PC-9 (cell line): ENCODE measurements around the gene ESYT1. TPM values are rescaled to one million over a fixed set of nuclear protein-coding genes. Genes with fewer than 3 reads are reported as not detected.
A peak's percentile ranks its signal among the peaks of the same experiment; 100 is the strongest.

Source experiments
- BruUV-seq: library from RNA; stranded (reverse); fragments of 400-500 nt; replicated peaks from 2 replicates; lab custom pipeline; 2021; lab: Mats Ljungman, UMichigan
- CTCF ChIA-PET: fragments of 300-600 bp; sonication (Branson Sonifier 250); formaldehyde crosslinking; loops from one replicate; lab custom pipeline; 2022; ENCODE audit warnings: antibody characterized with exemption; lab: Charles Lee
- POLR2A ChIA-PET: fragments of 300-600 bp; sonication (Branson Sonifier 250); formaldehyde crosslinking; loops from one replicate; lab custom pipeline; 2022; ENCODE audit warnings: antibody characterized with exemption; ENCODE audit not compliant: unreplicated experiment; lab: Charles Lee
- DNase-seq, 2 experiments: peaks; one replicate each; pipeline versions ENCODE4 v3.0.0 to v3.0.0-alpha.2; 2015 to 2022; ENCODE audit warnings: mixed read lengths in 1 of 2
- H2AFZ ChIP-seq: fragments of 200-600 bp; sonication (generic); 2 replicates; pipeline ENCODE4 v1.8.1; 2017; ENCODE audit warnings: antibody characterized with exemption
- H3F3A ChIP-seq: fragments of 200-600 bp; sonication (generic); 2 replicates; pipeline ENCODE4 v1.8.1; 2017; ENCODE audit warnings: antibody characterized with exemption, mild to moderate bottlenecking, low read depth; ENCODE audit not compliant: insufficient read depth
- H3K27ac ChIP-seq: fragments of 200-600 bp; sonication (generic); 2 replicates; pipeline ENCODE4 v1.6.1; 2016; ENCODE audit warnings: mixed run types
- H3K27me3 ChIP-seq: fragments of 200-600 bp; sonication (generic); 2 replicates; pipeline ENCODE4 v1.6.1; 2016; ENCODE audit warnings: low read depth, mixed run types; ENCODE audit not compliant: insufficient read depth
- H3K36me3 ChIP-seq: fragments of 200-600 bp; sonication (generic); 2 replicates; pipeline ENCODE4 v1.6.1; 2016; ENCODE audit warnings: low read depth, mixed run types
- H3K4me1 ChIP-seq: fragments of 200-600 bp; sonication (generic); replicated peaks from 2 replicates; pipeline ENCODE4 v1.6.1; 2016; ENCODE audit warnings: mixed run types; ENCODE audit not compliant: insufficient read depth
- H3K4me2 ChIP-seq: fragments of 200-600 bp; sonication (generic); 2 replicates; pipeline ENCODE4 v1.6.1; 2017; ENCODE audit warnings: mixed run types
- H3K4me3 ChIP-seq: fragments of 200-600 bp; sonication (generic); 2 replicates; pipeline ENCODE4 v1.6.1; 2016; ENCODE audit warnings: mixed run types
- H3K79me2 ChIP-seq: fragments of 200-600 bp; sonication (generic); 2 replicates; pipeline ENCODE4 v1.6.1; 2017; ENCODE audit warnings: low read depth, mixed run types
- H3K9me2 ChIP-seq: fragments of 200-600 bp; sonication (generic); 2 replicates; pipeline ENCODE4 v1.8.1; 2017; ENCODE audit warnings: mild to moderate bottlenecking; ENCODE audit not compliant: insufficient read depth
- H3K9me3 ChIP-seq: fragments of 200-600 bp; sonication (generic); 2 replicates; pipeline ENCODE4 v1.8.1; 2016; ENCODE audit warnings: low read depth; ENCODE audit not compliant: insufficient read depth
- H4K20me1 ChIP-seq: fragments of 200-600 bp; sonication (generic); 2 replicates; pipeline ENCODE4 v1.8.1; 2017; ENCODE audit not compliant: insufficient read depth
- CTCF ChIP-seq: fragments of 200-600 bp; sonication (generic); conservative IDR thresholded peaks from 2 replicates; pipeline ENCODE4 v1.6.1; 2017; ENCODE audit warnings: mixed run types, antibody characterized with exemption, mild to moderate bottlenecking, moderate library complexity
- EZH2 ChIP-seq: fragments of 200-600 bp; sonication (generic); IDR thresholded peaks from 2 replicates; pipeline ENCODE4 v1.8.0; 2017; ENCODE audit warnings: antibody characterized with exemption, low read depth
- intact Hi-C: fragments of 100-400 bp; cut with micrococcal nuclease; formaldehyde crosslinking; loops from one replicate; pipeline ENCODE4 v1.10.0; 2022; ENCODE audit not compliant: unreplicated experiment
- total RNA-seq: library from RNA; stranded (reverse); gene quantifications from 2 replicates; pipeline ENCODE4 v1.2.3, GENCODE V29; 2021

Gene ESYT1
- total RNA-seq, 1 experiment from 2014 or later: 46.1 TPM

GRCh38 chr12:56158926-56159461, 30.9 kb downstream of the ESYT1 start:
- Histone ChIP-seq H3K27ac (peak overlapping the region; percentile 82), H3K9me2 (no peaks in the 10 kb centered on the region), H3K9me3 (no peaks in the 10 kb centered on the region), H3F3A (peaks cover 56% of the 10 kb centered on the region), H3K27me3 (no peaks in the 10 kb centered on the region), H3K4me3 (peak overlapping the region; percentile 95), H4K20me1 (peaks cover 26% of the 10 kb centered on the region), H2AFZ (no peak overlapping the region), H3K4me1 (peaks cover 23% of the 10 kb centered on the region), H3K36me3 (peaks cover 38% of the 10 kb centered on the region), H3K4me2 (peak overlapping the region; percentile 89), H3K79me2 (peaks cover 35% of the 10 kb centered on the region)
- TF ChIP-seq EZH2: no peak
- no peak for TF ChIP-seq CTCF
- intact Hi-C loops: loop anchor here (5.0 kb wide), 1 partner anchor 42 kb away; the partner anchor contains the start of genes RPL41 and ZC3H10
- BruUV-seq: TSS peak; percentile 87
- ChIA-PET POLR2A (interaction anchor here (0.6 to 1.6 kb wide), 4 partner anchors 23 to 145 kb away, joined by 4 to 13 read pairs (median 5); partner anchors contain the start of gene ESYT1), CTCF (interaction anchor here (0.5 kb wide), 1 partner anchor 61 kb away, joined by 3 read pairs; no protein-coding TSS in a partner anchor)
- peak; percentile 70 to 75 for DNase-seq

GRCh38 chr12:56159482-56160192, 31.6 kb downstream of the ESYT1 start:
- Histone ChIP-seq H2AFZ (no peak overlapping the region), H3K9me2 (no peaks in the 10 kb centered on the region), H3K79me2 (peaks cover 35% of the 10 kb centered on the region), H3K4me1 (peaks cover 23% of the 10 kb centered on the region), H3K4me3 (peak overlapping the region; percentile 95), H3K27ac (peak overlapping the region; percentile 82), H3K9me3 (no peaks in the 10 kb centered on the region), H3F3A (peaks cover 59% of the 10 kb centered on the region), H3K27me3 (no peaks in the 10 kb centered on the region), H3K36me3 (peaks cover 38% of the 10 kb centered on the region), H3K4me2 (peak overlapping the region; percentile 89), H4K20me1 (peaks cover 26% of the 10 kb centered on the region)
- TSS peak; percentile 57 for BruUV-seq
- no peak for TF ChIP-seq EZH2
- no peak for TF ChIP-seq CTCF
- no peak for DNase-seq
- ChIA-PET POLR2A (interaction anchor here (0.7 to 1.6 kb wide), 2 partner anchors 32 to 489 kb away, joined by 3 to 13 read pairs; partner anchors contain the start of gene ESYT1), CTCF (interaction anchor here (0.5 kb wide), 1 partner anchor 61 kb away, joined by 3 read pairs; no protein-coding TSS in a partner anchor)
- intact Hi-C loops: loop anchor here (5.0 to 10.0 kb wide), 2 partner anchors 42 to 115 kb away; partner anchors contain the start of genes RPL41, RPS26 and ZC3H10

GRCh38 chr12:56160193-56160763, 32.2 kb downstream of the ESYT1 start:
- Histone ChIP-seq H3K4me2 (peak overlapping the region; percentile 89), H3K4me1 (peaks cover 23% of the 10 kb centered on the region), H2AFZ (no peak overlapping the region), H3K9me2 (no peaks in the 10 kb centered on the region), H4K20me1 (peaks cover 26% of the 10 kb centered on the region), H3K27me3 (no peaks in the 10 kb centered on the region), H3K27ac (peak overlapping the region; percentile 82), H3K4me3 (peak overlapping the region; percentile 95; the same call in 1 of the 2 replicates), H3K9me3 (no peaks in the 10 kb centered on the region), H3K36me3 (peaks cover 42% of the 10 kb centered on the region), H3K79me2 (peaks cover 35% of the 10 kb centered on the region), H3F3A (peaks cover 58% of the 10 kb centered on the region)
- ChIA-PET CTCF (interaction anchor here (1.0 kb wide), 1 partner anchor 29 kb away, joined by 3 read pairs; the partner anchor contains the start of gene SMARCC2), POLR2A (interaction anchor here (0.7 kb wide), 2 partner anchors 378 to 490 kb away, joined by 3 read pairs; no protein-coding TSS in a partner anchor)
- DNase-seq: no peak
- no TSS peak for BruUV-seq
- TF ChIP-seq EZH2: no peak
- TF ChIP-seq CTCF: no peak
- intact Hi-C loops: loop anchor here (10.0 kb wide), 1 partner anchor 115 kb away; the partner anchor contains the start of gene RPS26
